Measurements from ENCODE around the gene COG5.

DNA sequence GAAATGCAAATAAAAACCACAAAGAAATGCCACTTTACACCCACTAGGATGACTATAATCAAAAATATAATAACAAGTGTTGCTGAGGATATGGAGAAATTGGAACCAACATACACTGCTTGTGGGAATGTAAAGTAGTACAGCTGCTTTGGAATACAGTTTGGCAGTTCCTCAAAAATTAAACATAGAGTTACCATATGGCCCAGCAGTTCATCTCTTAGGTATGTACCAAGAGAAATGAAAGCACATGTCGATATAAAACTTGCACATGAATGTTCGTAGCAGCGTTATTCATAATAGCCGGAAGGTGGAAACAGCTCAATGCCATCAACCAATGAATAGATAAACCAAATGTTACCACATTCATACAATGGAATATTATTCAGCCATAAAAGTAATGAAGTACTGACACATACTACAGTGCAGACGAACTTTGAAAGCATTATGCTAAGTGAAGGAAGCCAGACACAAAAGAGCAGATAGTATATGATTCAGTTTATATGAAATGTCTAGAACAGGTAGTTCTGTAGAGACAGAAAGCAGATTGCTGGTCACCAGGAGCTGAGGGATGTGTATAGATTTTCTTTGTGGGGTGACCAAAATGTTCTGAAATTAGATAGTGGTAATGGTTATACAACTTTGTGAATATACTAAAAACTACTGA, 28.8 kb upstream of the COG5 start:
- TF ChIP-seq GATA2 (IDR thresholded peaks at IDR 0.05; ENCODE audit: low read depth, low read length) (no peak), GATA3 (IDR thresholded peaks at IDR 0.05; ENCODE audit: low read depth, low read length) (no peak)
